ENCODE results near the gene COP1. TPM values are rescaled to one million over a fixed set of nuclear protein-coding genes. Genes with fewer than 3 reads are reported as not detected.

The COP1 gene
- total and polyA plus RNA-seq, 2 of the 4 experiments (the other 2 are of a cell fraction), result 17.8 to 35.0 TPM

DNA sequence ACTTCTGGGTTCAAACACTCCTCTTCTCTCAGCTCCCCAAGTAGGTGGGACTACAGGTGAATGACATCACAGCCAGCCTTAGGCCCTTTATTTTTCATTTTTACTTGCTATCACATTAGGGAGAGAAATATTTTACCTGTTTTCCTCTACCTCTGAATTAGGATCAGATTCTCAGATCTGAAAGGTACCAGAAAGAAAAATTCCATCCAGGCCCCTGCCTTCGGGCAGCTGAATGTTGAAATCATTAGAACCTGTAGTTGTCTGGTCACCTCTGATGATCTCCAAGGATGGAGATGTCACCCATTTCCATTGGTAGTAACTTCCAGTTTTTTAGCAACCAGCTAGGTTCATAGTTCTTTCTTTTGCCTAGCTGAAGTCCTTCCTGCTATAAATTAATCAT is 288.1 kb downstream of the COP1 start:
- Histone ChIP-seq H3K4me3 (ENCODE audit: insufficient read depth, low read depth, low read length) (no peak overlapping the region), H3K9me3 (ENCODE audit: control insufficient read depth, insufficient read depth, low read length) (no peaks in the 10 kb centered on the region), H4K91ac (ENCODE audit: insufficient read depth, low read depth, low read length) (peak overlapping the region; percentile 94), H2AFZ (replicated peaks; ENCODE audit: low read length, poor library complexity) (no peak overlapping the region), H3K14ac (replicated peaks; ENCODE audit: low read depth, low read length) (peak overlapping the region; percentile 86), H3K4ac (ENCODE audit: low read depth, low read length) (peak overlapping the region; percentile 92), H2BK5ac (ENCODE audit: low read depth, low read length, poor library complexity, severe bottlenecking) (peak overlapping the region; percentile 97), H2BK15ac (ENCODE audit: low read depth, low read length) (peak overlapping the region; percentile 81; the same call in 1 of the 3 replicates), H3K9me1 (ENCODE audit: insufficient read depth, low read length) (0 out of 2 replicates have a peak, but pooled peaks cover 6% of the 10 kb centered on the region), H3K27me3 (ENCODE audit: control insufficient read depth, insufficient read depth, low read length) (no peaks in the 10 kb centered on the region), H3K18ac (ENCODE audit: low read depth, low read length) (peak overlapping the region; percentile 98), H4K8ac (ENCODE audit: low read depth in 2 of 2, low read length in 2 of 2) (peak overlapping the region; percentile 83 to 90; a peak in 3 of 4 replicates), H4K20me1 (ENCODE audit: insufficient read depth, low read length) (no peaks in the 10 kb centered on the region), H3K36me3 (ENCODE audit: control insufficient read depth, insufficient read depth, low read length) (no peaks in the 10 kb centered on the region), H2AK5ac (ENCODE audit: low read depth, low read length) (peak overlapping the region; percentile 95), H2BK120ac (ENCODE audit: low read depth, low read length) (peak overlapping the region; percentile 97), H3K27ac (ENCODE audit: insufficient read depth, low read length) (peak overlapping the region; percentile 98), H3K56ac (ENCODE audit: extremely low read depth, insufficient read depth, low read length) (peak overlapping the region; percentile 88; the same call in 1 of the 2 replicates), H4K5ac (ENCODE audit: low read depth, low read length) (peak overlapping the region; percentile 97), H3K4me2 (ENCODE audit: low read depth, low read length) (peak overlapping the region; percentile 51; the same call in 1 of the 2 replicates), H3K9ac (ENCODE audit: low read depth, low read length) (no peak overlapping the region; the same call in 1 of the 2 replicates), H2BK20ac (ENCODE audit: low read depth, low read length) (peak overlapping the region; percentile 90), H3K23ac (ENCODE audit: low read depth, low read length) (peak overlapping the region; percentile 65; the same call in 1 of the 2 replicates), H3K79me1 (ENCODE audit: low read depth in 1 of 2, low read length in 2 of 2) (no peaks in the 10 kb centered on the region), H3K4me1 (ENCODE audit: control insufficient read depth, insufficient read depth, low read length) (peaks cover 14% of the 10 kb centered on the region), H2AK9ac (replicated peaks; ENCODE audit: low read depth, low read length, poor library complexity) (no peak overlapping the region)
- ChIA-PET POLR2A (ENCODE audit: unreplicated experiment) (interaction anchor here (0.7 kb wide), 1 partner anchor 289 kb away, joined by 3 read pairs; no protein-coding TSS in a partner anchor), CTCF (interaction anchor here (0.6 to 1.1 kb wide), 3 partner anchors 32 to 2000 kb away, joined by 3 to 5 read pairs (median 4); no protein-coding TSS in a partner anchor)
- TF ChIP-seq CEBPB (IDR thresholded peaks at IDR 0.05; ENCODE audit: low read depth, low read length) (no peak), CHD1 (IDR thresholded peaks at IDR 0.05; ENCODE audit: low read depth, low read length) (no peak), RFX5 (IDR thresholded peaks at IDR 0.05; ENCODE audit: low read depth, low read length) (no peak), POLR2A (IDR thresholded peaks at IDR 0.05; ENCODE audit: low read depth, low read length) (no peak), BHLHE40 (IDR thresholded peaks at IDR 0.05; ENCODE audit: low read depth, low read length) (no peak), SMC3 (IDR thresholded peaks at IDR 0.05; ENCODE audit: low read depth, low read length) (no peak), MXI1 (IDR thresholded peaks at IDR 0.05; ENCODE audit: borderline replicate concordance, low read depth, low read length) (no peak), MAFK (IDR thresholded peaks at IDR 0.05; ENCODE audit: low read depth, low read length) (no peak), RCOR1 (IDR thresholded peaks at IDR 0.05; ENCODE audit: insufficient replicate concordance, low read length) (no peak), FOS (IDR thresholded peaks at IDR 0.05; ENCODE audit: low read depth, low read length) (no peak), RAD21 (IDR thresholded peaks at IDR 0.05; ENCODE audit: low read length) (no peak), MAZ (IDR thresholded peaks at IDR 0.05; ENCODE audit: borderline replicate concordance, low read depth, low read length) (no peak), NFE2L2 (IDR thresholded peaks at IDR 0.05; ENCODE audit: low read depth, low read length) (no peak)
- TF ChIP-seq, protein P1, sequence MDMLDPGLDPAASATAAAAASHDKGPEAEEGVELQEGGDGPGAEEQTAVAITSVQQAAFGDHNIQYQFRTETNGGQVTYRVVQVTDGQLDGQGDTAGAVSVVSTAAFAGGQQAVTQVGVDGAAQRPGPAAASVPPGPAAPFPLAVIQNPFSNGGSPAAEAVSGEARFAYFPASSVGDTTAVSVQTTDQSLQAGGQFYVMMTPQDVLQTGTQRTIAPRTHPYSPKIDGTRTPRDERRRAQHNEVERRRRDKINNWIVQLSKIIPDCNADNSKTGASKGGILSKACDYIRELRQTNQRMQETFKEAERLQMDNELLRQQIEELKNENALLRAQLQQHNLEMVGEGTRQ (IDR thresholded peaks at IDR 0.05; ENCODE audit: low read depth, low read length), result no peak
- TF ChIP-seq, protein P2, sequence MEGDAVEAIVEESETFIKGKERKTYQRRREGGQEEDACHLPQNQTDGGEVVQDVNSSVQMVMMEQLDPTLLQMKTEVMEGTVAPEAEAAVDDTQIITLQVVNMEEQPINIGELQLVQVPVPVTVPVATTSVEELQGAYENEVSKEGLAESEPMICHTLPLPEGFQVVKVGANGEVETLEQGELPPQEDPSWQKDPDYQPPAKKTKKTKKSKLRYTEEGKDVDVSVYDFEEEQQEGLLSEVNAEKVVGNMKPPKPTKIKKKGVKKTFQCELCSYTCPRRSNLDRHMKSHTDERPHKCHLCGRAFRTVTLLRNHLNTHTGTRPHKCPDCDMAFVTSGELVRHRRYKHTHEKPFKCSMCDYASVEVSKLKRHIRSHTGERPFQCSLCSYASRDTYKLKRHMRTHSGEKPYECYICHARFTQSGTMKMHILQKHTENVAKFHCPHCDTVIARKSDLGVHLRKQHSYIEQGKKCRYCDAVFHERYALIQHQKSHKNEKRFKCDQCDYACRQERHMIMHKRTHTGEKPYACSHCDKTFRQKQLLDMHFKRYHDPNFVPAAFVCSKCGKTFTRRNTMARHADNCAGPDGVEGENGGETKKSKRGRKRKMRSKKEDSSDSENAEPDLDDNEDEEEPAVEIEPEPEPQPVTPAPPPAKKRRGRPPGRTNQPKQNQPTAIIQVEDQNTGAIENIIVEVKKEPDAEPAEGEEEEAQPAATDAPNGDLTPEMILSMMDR (conservative IDR thresholded peaks at IDR 0.05; ENCODE audit: low read depth, low read length), result no peak
- TF ChIP-seq, protein P3, sequence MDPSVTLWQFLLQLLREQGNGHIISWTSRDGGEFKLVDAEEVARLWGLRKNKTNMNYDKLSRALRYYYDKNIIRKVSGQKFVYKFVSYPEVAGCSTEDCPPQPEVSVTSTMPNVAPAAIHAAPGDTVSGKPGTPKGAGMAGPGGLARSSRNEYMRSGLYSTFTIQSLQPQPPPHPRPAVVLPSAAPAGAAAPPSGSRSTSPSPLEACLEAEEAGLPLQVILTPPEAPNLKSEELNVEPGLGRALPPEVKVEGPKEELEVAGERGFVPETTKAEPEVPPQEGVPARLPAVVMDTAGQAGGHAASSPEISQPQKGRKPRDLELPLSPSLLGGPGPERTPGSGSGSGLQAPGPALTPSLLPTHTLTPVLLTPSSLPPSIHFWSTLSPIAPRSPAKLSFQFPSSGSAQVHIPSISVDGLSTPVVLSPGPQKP (IDR thresholded peaks at IDR 0.05; ENCODE audit: borderline replicate concordance, low read depth, low read length), result no peak
- BruUV-seq (replicated peaks), result no TSS peak
- intact Hi-C loops (cut with micrococcal nuclease), result no loop called here
- ATAC-seq (ENCODE audit: low read depth), result no peak
- in situ Hi-C loops (cut with MboI; ENCODE audit: low sequenced_read_pairs), result no loop called here
- DNase-seq, result no peak
- no CpG with 5 or more reads among the region's 1 CpG for WGBS, 2 experiments (ENCODE audit: extremely low coverage in 2 of 2, insufficient read length in 1 of 2)
- dilution Hi-C loops (cut with HindIII; ENCODE audit: low sequenced_read_pairs, unreplicated experiment), result no loop called here

All from IMR-90 (cell line).